Rectal smooth muscle tissue (tissue), 1 donor: ENCODE measurements around the gene SPATA31D1.
"Not testable (repeated sequence)": the region's sequence is repeated elsewhere in the genome, so short reads cannot be mapped to it uniquely, and the experiment has no call there.

ENCODE experiments used
- H3K27ac ChIP-seq: one replicate; pipeline ENCODE4 v1.7.0; 2013; ENCODE audit warnings: low read depth, low read length, inconsistent platforms
- H3K27me3 ChIP-seq: one replicate; pipeline ENCODE4 v1.7.0; 2013; ENCODE audit warnings: low read length; ENCODE audit not compliant: control insufficient read depth, insufficient read depth
- H3K36me3 ChIP-seq: one replicate; pipeline ENCODE4 v1.7.0; 2013; ENCODE audit warnings: low read length; ENCODE audit not compliant: control insufficient read depth, insufficient read depth
- H3K4me1 ChIP-seq: one replicate; pipeline ENCODE4 v1.7.0; 2013; ENCODE audit warnings: low read length; ENCODE audit not compliant: control insufficient read depth, insufficient read depth
- H3K4me3 ChIP-seq: one replicate; pipeline ENCODE4 v1.7.0; 2013; ENCODE audit warnings: low read length
- H3K9ac ChIP-seq: one replicate; pipeline ENCODE4 v1.7.0; 2013; ENCODE audit warnings: low read length

SPATA31D1 gene

GRCh38 chr9:81988472-81988871 is at the start of gene SPATA31D1:
Gene SPATA31D1 (plus strand): TSS chr9:81988772. CDS start chr9:81988819, 47 bp downstream.
- not testable (repeated sequence) for H3K9ac ChIP-seq, H3K4me3 ChIP-seq

GRCh38 chr9:81943393-81943792 is 45.2 kb upstream of the SPATA31D1 start, which contains the start of gene SPATA31D3:
Gene SPATA31D3 (plus strand): TSS chr9:81943500. CDS start chr9:81943586, 86 bp downstream.
- H3K27ac ChIP-seq, H3K4me1 ChIP-seq, H3K36me3 ChIP-seq, H3K27me3 ChIP-seq, H3K9ac ChIP-seq, H3K4me3 ChIP-seq: not testable (repeated sequence)

More at GRCh38 chr9:81988472-81988871, at the start of gene SPATA31D1:
- H3K27ac ChIP-seq, H3K27me3 ChIP-seq, H3K36me3 ChIP-seq, H3K4me1 ChIP-seq: not testable (repeated sequence)

GRCh38 chr9:81948650-81949049 is 39.9 kb upstream of the SPATA31D1 start:
- not testable (repeated sequence) for H3K4me3 ChIP-seq, H3K27me3 ChIP-seq, H3K4me1 ChIP-seq, H3K36me3 ChIP-seq, H3K9ac ChIP-seq, H3K27ac ChIP-seq

- no peaks in the 10 kb centered on the region for H3K36me3 ChIP-seq
- no peak overlapping the region for H3K4me3 ChIP-seq
- H3K4me1 ChIP-seq = no peaks in the 10 kb centered on the region
- no peak overlapping the region for H3K9ac ChIP-seq
- no peaks in the 10 kb centered on the region for H3K27me3 ChIP-seq
- no peak overlapping the region for H3K27ac ChIP-seq
Measured at GRCh38 chr9:81953096-81953495, 35.5 kb upstream of the SPATA31D1 start.

GRCh38 chr9:81955625-81956024 is 32.9 kb upstream of the SPATA31D1 start:
- Histone ChIP-seq H3K9ac (no peak overlapping the region), H3K27me3 (no peaks in the 10 kb centered on the region), H3K4me3 (no peak overlapping the region), H3K36me3 (no peaks in the 10 kb centered on the region), H3K27ac (no peak overlapping the region), H3K4me1 (no peaks in the 10 kb centered on the region)

GRCh38 chr9:81964218-81965171 is 24.1 kb upstream of the SPATA31D1 start:
- H3K9ac ChIP-seq = no peak overlapping the region
- H3K27me3 ChIP-seq = no peaks in the 10 kb centered on the region

GRCh38 chr9:81968026-81968425 is 20.5 kb upstream of the SPATA31D1 start:
- no peak overlapping the region for H3K27ac ChIP-seq
- H3K27me3 ChIP-seq = no peaks in the 10 kb centered on the region
- H3K4me1 ChIP-seq = no peaks in the 10 kb centered on the region
- no peak overlapping the region for H3K9ac ChIP-seq
- H3K36me3 ChIP-seq = no peaks in the 10 kb centered on the region
- H3K4me3 ChIP-seq = no peak overlapping the region

More at GRCh38 chr9:81964218-81965171, 24.1 kb upstream of the SPATA31D1 start:
- no peaks in the 10 kb centered on the region for H3K4me1 ChIP-seq
- no peak overlapping the region for H3K4me3 ChIP-seq
- no peaks in the 10 kb centered on the region for H3K36me3 ChIP-seq
- H3K27ac ChIP-seq = no peak overlapping the region

- H3K36me3 ChIP-seq = no peaks in the 10 kb centered on the region
Measured at GRCh38 chr9:81969971-81970370, 18.6 kb upstream of the SPATA31D1 start.

GRCh38 chr9:81971727-81972126 is 16.8 kb upstream of the SPATA31D1 start:
- Histone ChIP-seq H3K27ac (no peak overlapping the region), H3K4me3 (no peak overlapping the region), H3K9ac (no peak overlapping the region)

More at GRCh38 chr9:81969971-81970370, 18.6 kb upstream of the SPATA31D1 start:
- Histone ChIP-seq H3K27ac (no peak overlapping the region), H3K9ac (no peak overlapping the region), H3K4me3 (no peak overlapping the region), H3K27me3 (no peaks in the 10 kb centered on the region), H3K4me1 (no peaks in the 10 kb centered on the region)

GRCh38 chr9:81974764-81975163 is 13.8 kb upstream of the SPATA31D1 start:
- Histone ChIP-seq H3K4me1 (no peaks in the 10 kb centered on the region), H3K4me3 (no peak overlapping the region), H3K36me3 (no peaks in the 10 kb centered on the region), H3K27me3 (no peaks in the 10 kb centered on the region), H3K9ac (no peak overlapping the region), H3K27ac (no peak overlapping the region)

More at GRCh38 chr9:81971727-81972126, 16.8 kb upstream of the SPATA31D1 start:
- H3K27me3 ChIP-seq = no peaks in the 10 kb centered on the region
- H3K4me1 ChIP-seq = no peaks in the 10 kb centered on the region
- H3K36me3 ChIP-seq = no peaks in the 10 kb centered on the region

- H3K27me3 ChIP-seq = no peaks in the 10 kb centered on the region
- H3K4me3 ChIP-seq = no peak overlapping the region
- H3K4me1 ChIP-seq = no peaks in the 10 kb centered on the region
- no peaks in the 10 kb centered on the region for H3K36me3 ChIP-seq
- no peak overlapping the region for H3K9ac ChIP-seq
- no peak overlapping the region for H3K27ac ChIP-seq
Measured at GRCh38 chr9:81976351-81976750, 12.2 kb upstream of the SPATA31D1 start.

- Histone ChIP-seq H3K4me3 (no peak overlapping the region), H3K4me1 (no peaks in the 10 kb centered on the region), H3K27me3 (no peaks in the 10 kb centered on the region), H3K9ac (no peak overlapping the region), H3K36me3 (no peaks in the 10 kb centered on the region), H3K27ac (no peak overlapping the region)
Measured at GRCh38 chr9:81979196-81979595, 9.4 kb upstream of the SPATA31D1 start.

GRCh38 chr9:81980568-81980967 is 8.0 kb upstream of the SPATA31D1 start:
- no peaks in the 10 kb centered on the region for H3K4me1 ChIP-seq
- H3K36me3 ChIP-seq = no peaks in the 10 kb centered on the region
- no peak overlapping the region for H3K4me3 ChIP-seq
- H3K9ac ChIP-seq = no peak overlapping the region
- no peak overlapping the region for H3K27ac ChIP-seq
- H3K27me3 ChIP-seq = no peaks in the 10 kb centered on the region
